Tibial nerve (tissue), 4 donors: ENCODE results near the gene VPS18. TPM values are rescaled to one million over a fixed set of nuclear protein-coding genes. Genes with fewer than 3 reads are reported as not detected.

Experiments used
- DNase-seq, 2 donors: peaks; one replicate each; pipeline ENCODE4 v3.0.0-alpha.2; 2019; ENCODE audit warnings: low spot score in 2 of 2
- H3K27ac ChIP-seq, 4 donors: fragments of 200-600 bp; sonication (generic) in 3 of 4; one replicate each; pipeline ENCODE4 v1.5.1; 2017 to 2019; ENCODE audit warnings: mild to moderate bottlenecking in 1 of 4
- H3K27me3 ChIP-seq, 2 donors: fragments of 200-600 bp; sonication (generic) in 1 of 2; one replicate each; pipeline versions ENCODE4 v1.5.1 to v1.6.0; 2017 to 2019
- H3K36me3 ChIP-seq, 3 donors: fragments of 200-600 bp; sonication (generic); one replicate each; pipeline ENCODE4 v1.5.1; 2018 to 2019
- H3K4me1 ChIP-seq, 4 donors: fragments of 200-600 bp; sonication (generic) in 3 of 4; one replicate each; pipeline ENCODE4 v1.5.1; 2017 to 2019
- H3K4me3 ChIP-seq, 4 donors: fragments of 200-600 bp; sonication (generic) in 3 of 4; one replicate each; pipeline ENCODE4 v1.5.1; 2017 to 2019; ENCODE audit warnings: mild to moderate bottlenecking in 1 of 4, moderate library complexity in 1 of 4
- H3K9me3 ChIP-seq, 4 donors: fragments of 200-600 bp; sonication (generic) in 3 of 4; one replicate each; pipeline ENCODE4 v1.5.1; 2017 to 2019
- CTCF ChIP-seq, 5 experiments: fragments of 200-600 bp in 3 of 5; fragments of 450-650 bp in 2 of 5; sonication (generic) in 3 of 5; IDR thresholded peaks; one replicate each; pipeline ENCODE4 v1.5.1; 2016 to 2019; ENCODE audit warnings: antibody characterized with exemption in 5 of 5, mild to moderate bottlenecking in 3 of 5, moderate library complexity in 2 of 5
- EP300 ChIP-seq, 2 donors: sonication (generic); formaldehyde crosslinking; IDR thresholded peaks; one replicate each; pipeline ENCODE4 v1.6.1; 2017; ENCODE audit warnings: antibody characterized with exemption in 2 of 2, mild to moderate bottlenecking in 1 of 2
- POLR2A ChIP-seq, 2 donors: fragments of 450-650 bp; IDR thresholded peaks; one replicate each; pipeline ENCODE4 v1.6.1; 2017; ENCODE audit warnings: antibody characterized with exemption in 2 of 2, mild to moderate bottlenecking in 2 of 2, moderate library complexity in 2 of 2
- WGBS, 2 donors: methylation state at CpG; one replicate each; pipeline ENCODE4 v1.1.5; 2018; 5-methylcytosine and 5-hydroxymethylcytosine counted together
- total RNA-seq, 4 donors: library from RNA; depleted of rRNA; stranded (reverse); fragments of >200 nt; gene quantifications; one replicate each; pipeline ENCODE4 v1.1.0, GENCODE V29; 2016

VPS18 gene
- total RNA-seq, 4 donors from 2014 or later: 22.2 to 29.2 (median 25.2) TPM

- Histone ChIP-seq H3K27me3 (no peaks in the 10 kb centered on the region), H3K4me1 (peaks cover 0 to 58% (median 26%) of the 10 kb centered on the region in 4 donors), H3K9me3 (no peaks in the 10 kb centered on the region), H3K36me3 (peaks cover 0 to 18% (median 7%) of the 10 kb centered on the region in 3 donors), H3K27ac (peak overlapping the region; percentile 63 to 94 (median 90)), H3K4me3 (peak overlapping the region; percentile 42 to 56 (median 52))
- DNase-seq: no peak
- TF ChIP-seq CTCF (IDR thresholded peaks at IDR 0.05) (no peak), EP300 (IDR thresholded peaks at IDR 0.05) (no peak), POLR2A (IDR thresholded peaks at IDR 0.05) (no peak)
- WGBS, 2 donors: 16 to 20% methylated on average over 17 to 19 of the region's 22 CpGs
Measured at GRCh38 chr15:40906991-40907802, 12.9 kb downstream of the VPS18 start.

- peak overlapping the region in 2 of 4 donors; percentile 89 to 90 for H3K27ac ChIP-seq
Measured at GRCh38 chr15:40908095-40908494, 13.8 kb downstream of the VPS18 start.

DNA sequence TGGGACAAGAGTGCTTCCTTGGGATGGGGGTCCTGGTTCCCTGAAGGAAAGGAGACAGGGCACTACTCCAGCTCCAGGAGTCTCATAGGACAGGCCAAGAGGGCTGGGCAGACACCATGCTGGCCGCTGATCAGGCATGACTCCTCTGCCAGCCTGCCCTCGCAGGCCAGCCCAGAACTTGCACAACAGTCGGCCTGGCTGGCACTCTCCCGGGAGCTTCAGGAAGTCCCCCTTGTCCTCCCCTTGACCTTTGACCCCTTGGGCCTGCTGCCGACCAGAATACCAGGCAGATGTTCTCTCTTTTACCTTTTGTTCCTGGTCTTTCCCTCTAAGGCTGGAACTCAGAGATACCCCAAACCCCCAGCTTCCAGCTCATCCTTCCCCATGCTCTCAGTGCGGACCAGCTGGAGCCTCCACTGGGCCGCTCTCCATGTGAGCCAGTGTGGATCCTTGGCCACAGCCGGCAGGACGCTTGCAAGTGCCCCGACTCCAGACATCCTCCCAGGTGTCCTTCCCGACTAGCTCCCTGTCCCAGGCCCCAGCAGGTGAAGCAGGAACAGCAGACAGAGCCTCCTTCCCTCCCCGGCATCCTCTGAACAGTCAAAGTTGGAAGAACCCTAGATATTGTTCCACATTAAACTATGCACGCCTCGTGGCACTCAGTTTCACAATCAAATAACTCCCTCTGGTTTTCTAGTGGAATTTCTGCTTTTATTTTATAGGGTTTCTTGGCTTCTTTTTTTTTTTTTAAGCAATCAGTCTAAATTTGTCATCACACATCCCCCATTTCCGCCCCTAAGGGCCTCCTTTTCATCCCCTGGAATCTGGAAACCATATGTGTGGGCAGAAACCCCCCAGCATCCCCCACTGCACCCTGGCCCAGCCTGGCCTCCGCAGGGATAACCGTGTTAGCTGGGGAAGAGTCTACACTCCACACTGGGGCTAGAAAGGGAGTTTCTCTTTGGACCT lies 15.7 kb downstream of the VPS18 start:
- TF ChIP-seq POLR2A (IDR thresholded peaks at IDR 0.05) (no peak), CTCF (IDR thresholded peaks at IDR 0.05) (no peak), EP300 (IDR thresholded peaks at IDR 0.05) (no peak)
- H3K27ac ChIP-seq: peak overlapping the region in 1 of 4 donors; percentile 8
- 46 to 48% methylated on average over 17 of the region's 17 CpGs for WGBS, 2 donors

More at GRCh38 chr15:40908095-40908494, 13.8 kb downstream of the VPS18 start:
- 74 to 77% methylated on average over 7 of the region's 7 CpGs for WGBS, 2 donors
- peaks cover 0 to 9% (median 5%) of the 10 kb centered on the region in 3 donors for H3K36me3 ChIP-seq
- H3K4me3 ChIP-seq: no peak overlapping the region
- no peak for DNase-seq
- H3K27me3 ChIP-seq: no peaks in the 10 kb centered on the region
- H3K4me1 ChIP-seq: peaks cover 0 to 56% (median 26%) of the 10 kb centered on the region in 4 donors
- no peaks in the 10 kb centered on the region for H3K9me3 ChIP-seq
- TF ChIP-seq EP300 (IDR thresholded peaks at IDR 0.05) (no peak), POLR2A (IDR thresholded peaks at IDR 0.05) (no peak), CTCF (IDR thresholded peaks at IDR 0.05) (no peak)

GRCh38 chr15:40911141-40911540 lies 16.9 kb downstream of the VPS18 start:
- TF ChIP-seq CTCF (IDR thresholded peaks at IDR 0.05) (no peak), POLR2A (IDR thresholded peaks at IDR 0.05) (no peak), EP300 (IDR thresholded peaks at IDR 0.05) (no peak)
- WGBS, 2 donors: 56 to 62% methylated on average over 7 of the region's 7 CpGs

More for the DNA sequence above, 15.7 kb downstream of the VPS18 start:
- Histone ChIP-seq H3K9me3 (no peaks in the 10 kb centered on the region), H3K36me3 (no peaks in the 10 kb centered on the region), H3K4me1 (peaks cover 0 to 40% (median 26%) of the 10 kb centered on the region in 4 donors), H3K27me3 (no peaks in the 10 kb centered on the region), H3K4me3 (no peak overlapping the region)
- DNase-seq: no peak

More at GRCh38 chr15:40911141-40911540, 16.9 kb downstream of the VPS18 start:
- Histone ChIP-seq H3K27ac (no peak overlapping the region), H3K4me1 (peaks cover 0 to 28% (median 19%) of the 10 kb centered on the region in 4 donors), H3K9me3 (no peaks in the 10 kb centered on the region), H3K4me3 (no peak overlapping the region), H3K36me3 (no peaks in the 10 kb centered on the region), H3K27me3 (no peaks in the 10 kb centered on the region)
- DNase-seq: no peak
